ENCODE data around the gene FLNB. TPM values are rescaled to one million over a fixed set of nuclear protein-coding genes. Genes with fewer than 3 reads are reported as not detected.
A peak's percentile ranks its signal among the peaks of the same experiment; 100 is the strongest.

FLNB gene
- total and polyA plus RNA-seq, 2 of the 13 experiments (the other 11 are each of a cell fraction or from before 2014, with no cell fraction given) = 106 to 130 TPM

DNA sequence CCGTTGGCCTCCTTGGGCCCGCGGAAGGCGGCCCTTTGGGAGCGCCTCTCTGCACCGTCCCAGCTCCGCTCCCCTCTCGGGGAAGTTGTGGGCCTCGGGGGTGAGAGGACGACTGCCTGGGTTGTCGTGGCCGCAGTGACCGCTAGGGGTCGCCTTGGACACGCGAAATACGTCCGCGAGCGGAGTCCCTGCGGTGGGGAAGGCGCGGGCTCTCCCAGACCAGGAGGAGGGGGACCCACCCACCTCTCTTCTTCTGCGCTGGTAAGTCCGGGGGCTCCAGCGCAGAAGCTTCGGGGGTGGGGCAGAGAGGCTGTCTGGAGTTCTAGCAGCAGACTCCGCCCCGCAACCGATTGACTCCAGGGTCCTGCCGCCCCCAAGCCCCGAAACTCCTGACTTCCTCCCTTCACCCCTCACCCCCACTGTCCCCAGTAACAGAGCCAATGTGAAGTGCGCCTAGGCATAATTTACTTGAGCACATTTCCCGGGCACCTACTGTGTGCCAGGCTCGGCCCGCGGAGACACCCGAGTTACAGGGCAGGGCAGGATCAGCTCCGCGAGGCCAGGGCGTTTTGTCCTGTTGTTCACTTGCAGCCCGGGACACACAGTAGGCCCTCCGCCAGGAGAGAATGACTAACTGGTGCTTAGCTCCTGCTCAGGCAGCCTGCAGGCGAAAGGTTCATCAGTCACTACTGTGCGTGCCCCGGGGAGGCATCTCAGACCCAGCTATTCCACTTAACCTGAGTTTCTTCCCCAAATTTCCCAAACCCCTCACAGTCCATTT, 169.7 kb downstream of the FLNB start (continued):
- TF ChIP-seq, protein P1, sequence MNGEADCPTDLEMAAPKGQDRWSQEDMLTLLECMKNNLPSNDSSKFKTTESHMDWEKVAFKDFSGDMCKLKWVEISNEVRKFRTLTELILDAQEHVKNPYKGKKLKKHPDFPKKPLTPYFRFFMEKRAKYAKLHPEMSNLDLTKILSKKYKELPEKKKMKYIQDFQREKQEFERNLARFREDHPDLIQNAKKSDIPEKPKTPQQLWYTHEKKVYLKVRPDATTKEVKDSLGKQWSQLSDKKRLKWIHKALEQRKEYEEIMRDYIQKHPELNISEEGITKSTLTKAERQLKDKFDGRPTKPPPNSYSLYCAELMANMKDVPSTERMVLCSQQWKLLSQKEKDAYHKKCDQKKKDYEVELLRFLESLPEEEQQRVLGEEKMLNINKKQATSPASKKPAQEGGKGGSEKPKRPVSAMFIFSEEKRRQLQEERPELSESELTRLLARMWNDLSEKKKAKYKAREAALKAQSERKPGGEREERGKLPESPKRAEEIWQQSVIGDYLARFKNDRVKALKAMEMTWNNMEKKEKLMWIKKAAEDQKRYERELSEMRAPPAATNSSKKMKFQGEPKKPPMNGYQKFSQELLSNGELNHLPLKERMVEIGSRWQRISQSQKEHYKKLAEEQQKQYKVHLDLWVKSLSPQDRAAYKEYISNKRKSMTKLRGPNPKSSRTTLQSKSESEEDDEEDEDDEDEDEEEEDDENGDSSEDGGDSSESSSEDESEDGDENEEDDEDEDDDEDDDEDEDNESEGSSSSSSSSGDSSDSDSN (CRISPR knock-in tag; IDR thresholded peaks at IDR 0.05) = peak; percentile 81
- TF ChIP-seq, protein P2, sequence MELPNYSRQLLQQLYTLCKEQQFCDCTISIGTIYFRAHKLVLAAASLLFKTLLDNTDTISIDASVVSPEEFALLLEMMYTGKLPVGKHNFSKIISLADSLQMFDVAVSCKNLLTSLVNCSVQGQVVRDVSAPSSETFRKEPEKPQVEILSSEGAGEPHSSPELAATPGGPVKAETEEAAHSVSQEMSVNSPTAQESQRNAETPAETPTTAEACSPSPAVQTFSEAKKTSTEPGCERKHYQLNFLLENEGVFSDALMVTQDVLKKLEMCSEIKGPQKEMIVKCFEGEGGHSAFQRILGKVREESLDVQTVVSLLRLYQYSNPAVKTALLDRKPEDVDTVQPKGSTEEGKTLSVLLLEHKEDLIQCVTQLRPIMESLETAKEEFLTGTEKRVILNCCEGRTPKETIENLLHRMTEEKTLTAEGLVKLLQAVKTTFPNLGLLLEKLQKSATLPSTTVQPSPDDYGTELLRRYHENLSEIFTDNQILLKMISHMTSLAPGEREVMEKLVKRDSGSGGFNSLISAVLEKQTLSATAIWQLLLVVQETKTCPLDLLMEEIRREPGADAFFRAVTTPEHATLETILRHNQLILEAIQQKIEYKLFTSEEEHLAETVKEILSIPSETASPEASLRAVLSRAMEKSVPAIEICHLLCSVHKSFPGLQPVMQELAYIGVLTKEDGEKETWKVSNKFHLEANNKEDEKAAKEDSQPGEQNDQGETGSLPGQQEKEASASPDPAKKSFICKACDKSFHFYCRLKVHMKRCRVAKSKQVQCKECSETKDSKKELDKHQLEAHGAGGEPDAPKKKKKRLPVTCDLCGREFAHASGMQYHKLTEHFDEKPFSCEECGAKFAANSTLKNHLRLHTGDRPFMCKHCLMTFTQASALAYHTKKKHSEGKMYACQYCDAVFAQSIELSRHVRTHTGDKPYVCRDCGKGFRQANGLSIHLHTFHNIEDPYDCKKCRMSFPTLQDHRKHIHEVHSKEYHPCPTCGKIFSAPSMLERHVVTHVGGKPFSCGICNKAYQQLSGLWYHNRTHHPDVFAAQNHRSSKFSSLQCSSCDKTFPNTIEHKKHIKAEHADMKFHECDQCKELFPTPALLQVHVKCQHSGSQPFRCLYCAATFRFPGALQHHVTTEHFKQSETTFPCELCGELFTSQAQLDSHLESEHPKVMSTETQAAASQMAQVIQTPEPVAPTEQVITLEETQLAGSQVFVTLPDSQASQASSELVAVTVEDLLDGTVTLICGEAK (IDR thresholded peaks at IDR 0.05) = no peak
- TF ChIP-seq, protein P2 (CRISPR knock-in tag; IDR thresholded peaks at IDR 0.05) = no peak
- TF ChIP-seq ZNF263 (CRISPR knock-in tag; IDR thresholded peaks at IDR 0.05) = peak; percentile 47; the same call in 1 of the 2 replicates
- TF ChIP-seq SMARCC2 (IDR thresholded peaks at IDR 0.05) = no peak
- no peak for TF ChIP-seq ZNF274 (CRISPR knock-in tag; IDR thresholded peaks at IDR 0.05)
- TF ChIP-seq KDM4B (CRISPR knock-in tag; IDR thresholded peaks at IDR 0.05) = no peak
- TF ChIP-seq ASH2L (IDR thresholded peaks at IDR 0.05; ENCODE audit: insufficient read length, low read depth, low read length) = no peak
- TF ChIP-seq, protein P3, sequence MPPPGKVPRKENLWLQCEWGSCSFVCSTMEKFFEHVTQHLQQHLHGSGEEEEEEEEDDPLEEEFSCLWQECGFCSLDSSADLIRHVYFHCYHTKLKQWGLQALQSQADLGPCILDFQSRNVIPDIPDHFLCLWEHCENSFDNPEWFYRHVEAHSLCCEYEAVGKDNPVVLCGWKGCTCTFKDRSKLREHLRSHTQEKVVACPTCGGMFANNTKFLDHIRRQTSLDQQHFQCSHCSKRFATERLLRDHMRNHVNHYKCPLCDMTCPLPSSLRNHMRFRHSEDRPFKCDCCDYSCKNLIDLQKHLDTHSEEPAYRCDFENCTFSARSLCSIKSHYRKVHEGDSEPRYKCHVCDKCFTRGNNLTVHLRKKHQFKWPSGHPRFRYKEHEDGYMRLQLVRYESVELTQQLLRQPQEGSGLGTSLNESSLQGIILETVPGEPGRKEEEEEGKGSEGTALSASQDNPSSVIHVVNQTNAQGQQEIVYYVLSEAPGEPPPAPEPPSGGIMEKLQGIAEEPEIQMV (CRISPR knock-in tag; IDR thresholded peaks at IDR 0.05; ENCODE audit: low read depth) = no peak; the same call in 1 of the 2 replicates
- TF ChIP-seq, protein P4, sequence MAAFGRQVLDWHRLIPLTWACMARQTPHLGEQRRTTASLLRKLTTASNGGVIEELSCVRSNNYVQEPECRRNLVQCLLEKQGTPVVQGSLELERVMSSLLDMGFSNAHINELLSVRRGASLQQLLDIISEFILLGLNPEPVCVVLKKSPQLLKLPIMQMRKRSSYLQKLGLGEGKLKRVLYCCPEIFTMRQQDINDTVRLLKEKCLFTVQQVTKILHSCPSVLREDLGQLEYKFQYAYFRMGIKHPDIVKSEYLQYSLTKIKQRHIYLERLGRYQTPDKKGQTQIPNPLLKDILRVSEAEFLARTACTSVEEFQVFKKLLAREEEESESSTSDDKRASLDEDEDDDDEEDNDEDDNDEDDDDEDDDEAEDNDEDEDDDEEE (CRISPR knock-in tag; IDR thresholded peaks at IDR 0.05) = no peak
- no peak for TF ChIP-seq KLF12 (CRISPR knock-in tag; IDR thresholded peaks at IDR 0.05; ENCODE audit: borderline replicate concordance)
- no peak; the same call in 1 of the 2 replicates for TF ChIP-seq ZNF343 (CRISPR knock-in tag; IDR thresholded peaks at IDR 0.05)
- no peak for TF ChIP-seq ZFP36L1 (CRISPR knock-in tag; IDR thresholded peaks at IDR 0.05)
- TF ChIP-seq NFKB2 (CRISPR knock-in tag; IDR thresholded peaks at IDR 0.05; ENCODE audit: borderline replicate concordance) = no peak
- no peak for TF ChIP-seq TBX3 (IDR thresholded peaks at IDR 0.05; ENCODE audit: borderline replicate concordance)
